Measurements from ENCODE around the gene KIAA1328. TPM values are rescaled to one million over a fixed set of nuclear protein-coding genes. Genes with fewer than 3 reads are reported as not detected.

Gene KIAA1328
- total and polyA plus RNA-seq, 9 of the 15 experiments (the other 6 are each of a cell fraction or from before 2014, with no cell fraction given): 4.0 to 8.6 (median 7.4) TPM

DNA sequence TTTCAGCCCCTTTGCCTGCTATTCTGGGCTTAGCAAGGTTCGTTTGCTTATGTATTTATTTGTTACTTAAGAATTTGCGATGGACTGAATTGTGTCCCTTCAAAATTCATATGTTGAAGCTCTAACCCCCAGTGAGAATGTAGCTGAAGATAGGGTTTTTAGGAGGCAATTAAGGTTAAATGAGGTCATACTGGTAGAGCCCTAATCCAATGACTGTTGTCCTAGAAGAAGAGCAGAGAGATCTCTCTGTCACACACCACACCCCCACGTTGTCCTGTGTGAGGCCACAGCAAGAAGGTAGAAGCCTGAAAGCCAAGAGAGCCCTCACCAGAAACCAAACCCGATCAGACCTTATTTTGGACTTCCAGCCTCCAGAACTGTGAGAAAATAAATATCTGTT lies 66.7 kb downstream of the KIAA1328 start:
- H3K9ac ChIP-seq (ENCODE audit: insufficient read depth in 1 of 2, low read depth in 2 of 2, low read length in 2 of 2): no peak overlapping the region; a peak in 1 of 4 replicates
- H3K9me1 ChIP-seq (ENCODE audit: control insufficient read depth, insufficient read depth, low read length): no peaks in the 10 kb centered on the region
- WGBS (ENCODE audit: insufficient coverage, low coverage, missing lambda C conversion rate): 14% methylated on average over 4 of the region's 4 CpGs
- no peaks in the 10 kb centered on the region for H4K20me1 ChIP-seq (replicated peaks; ENCODE audit: control insufficient read depth, insufficient read depth, low read length)
- no peak overlapping the region; the same call in 2 of the 3 replicates for H3K27ac ChIP-seq (ENCODE audit: extremely low read depth, low read depth, low read length)
- in situ Hi-C loops (cut with MboI): no loop called here
- ChIA-PET CTCF (ENCODE audit: low intra/inter-chr PET ratio) (no interaction called here), POLR2A (interaction anchor here (0.6 to 1.8 kb wide), 4 partner anchors 9 to 1950 kb away, joined by 3 to 6 read pairs (median 3); partner anchors contain the start of genes KIAA1328 and TPGS2)
- peak; percentile 90 for ATAC-seq
- H3K79me2 ChIP-seq (ENCODE audit: control insufficient read depth, insufficient read depth, low read length): no peaks in the 10 kb centered on the region
- no TSS peak for BruUV-seq (replicated peaks)
- FAIRE-seq: peak; percentile 71
- H3K4me2 ChIP-seq (ENCODE audit: insufficient read depth, low read length): no peak overlapping the region; the same call in 1 of the 2 replicates
- peak; percentile 12 to 65 (median 34) for DNase-seq (ENCODE audit: extremely low read depth in 1 of 4, low spot score in 3 of 4)
- no peaks in the 10 kb centered on the region for H3K27me3 ChIP-seq (ENCODE audit: control insufficient read depth in 2 of 2, insufficient read depth in 2 of 2, low read length in 2 of 2)
- H3K9me3 ChIP-seq (replicated peaks; ENCODE audit: control insufficient read depth, insufficient read depth, low read depth, low read length): peaks cover 6% of the 10 kb centered on the region; the same call in 1 of the 2 replicates
- H3K36me3 ChIP-seq (ENCODE audit: control insufficient read depth, insufficient read depth, low read length): no peaks in the 10 kb centered on the region
- no peak overlapping the region for H3K4me3 ChIP-seq
- peaks cover 4 to 13% of the 10 kb centered on the region in 2 experiments; a peak in 4 of 5 replicates for H3K4me1 ChIP-seq (replicated peaks in 1 of 2; ENCODE audit: control insufficient read depth in 2 of 2, insufficient read depth in 2 of 2, low read length in 2 of 2)
- intact Hi-C loops (cut with micrococcal nuclease): loop anchor here (5.0 kb wide), 2 partner anchors 63 to 208 kb away; no protein-coding TSS in a partner anchor
- peak overlapping the region; percentile 37; the same call in 1 of the 2 replicates for H2AFZ ChIP-seq (ENCODE audit: low read depth, low read length)
- TF ChIP-seq, protein P1, sequence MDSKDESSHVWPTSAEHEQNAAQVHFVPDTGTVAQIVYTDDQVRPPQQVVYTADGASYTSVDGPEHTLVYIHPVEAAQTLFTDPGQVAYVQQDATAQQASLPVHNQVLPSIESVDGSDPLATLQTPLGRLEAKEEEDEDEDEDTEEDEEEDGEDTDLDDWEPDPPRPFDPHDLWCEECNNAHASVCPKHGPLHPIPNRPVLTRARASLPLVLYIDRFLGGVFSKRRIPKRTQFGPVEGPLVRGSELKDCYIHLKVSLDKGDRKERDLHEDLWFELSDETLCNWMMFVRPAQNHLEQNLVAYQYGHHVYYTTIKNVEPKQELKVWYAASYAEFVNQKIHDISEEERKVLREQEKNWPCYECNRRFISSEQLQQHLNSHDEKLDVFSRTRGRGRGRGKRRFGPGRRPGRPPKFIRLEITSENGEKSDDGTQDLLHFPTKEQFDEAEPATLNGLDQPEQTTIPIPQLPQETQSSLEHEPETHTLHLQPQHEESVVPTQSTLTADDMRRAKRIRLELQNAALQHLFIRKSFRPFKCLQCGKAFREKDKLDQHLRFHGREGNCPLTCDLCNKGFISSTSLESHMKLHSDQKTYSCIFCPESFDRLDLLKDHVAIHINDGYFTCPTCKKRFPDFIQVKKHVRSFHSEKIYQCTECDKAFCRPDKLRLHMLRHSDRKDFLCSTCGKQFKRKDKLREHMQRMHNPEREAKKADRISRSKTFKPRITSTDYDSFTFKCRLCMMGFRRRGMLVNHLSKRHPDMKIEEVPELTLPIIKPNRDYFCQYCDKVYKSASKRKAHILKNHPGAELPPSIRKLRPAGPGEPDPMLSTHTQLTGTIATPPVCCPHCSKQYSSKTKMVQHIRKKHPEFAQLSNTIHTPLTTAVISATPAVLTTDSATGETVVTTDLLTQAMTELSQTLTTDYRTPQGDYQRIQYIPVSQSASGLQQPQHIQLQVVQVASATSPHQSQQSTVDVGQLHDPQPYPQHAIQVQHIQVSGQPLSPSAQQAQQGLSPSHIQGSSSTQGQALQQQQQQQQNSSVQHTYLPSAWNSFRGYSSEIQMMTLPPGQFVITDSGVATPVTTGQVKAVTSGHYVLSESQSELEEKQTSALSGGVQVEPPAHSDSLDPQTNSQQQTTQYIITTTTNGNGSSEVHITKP (IDR thresholded peaks at IDR 0.05; ENCODE audit: partially characterized antibody): no peak
- TF ChIP-seq ATF7 (IDR thresholded peaks at IDR 0.05) (peak; percentile 74; the same call in 1 of the 2 replicates), GATAD2A (IDR thresholded peaks at IDR 0.05) (0 out of 2 replicates have a peak, but pooled peaks have one; percentile 19), NUFIP1 (IDR thresholded peaks at IDR 0.05; ENCODE audit: partially characterized antibody) (peak; percentile 9), JUND (IDR thresholded peaks at IDR 0.05; ENCODE audit: borderline replicate concordance, low read depth, low read length) (peak; percentile 66; the same call in 1 of the 2 replicates), JUND (tag; IDR thresholded peaks at IDR 0.05; ENCODE audit: borderline replicate concordance, low read depth, low read length) (peak; percentile 78; the same call in 2 of the 3 replicates), PHB2 (IDR thresholded peaks at IDR 0.05; ENCODE audit: low read depth) (no peak), XRCC5 (IDR thresholded peaks at IDR 0.05; ENCODE audit: low read depth, low read length) (no peak), NR2C2 (CRISPR knock-in tag; IDR thresholded peaks at IDR 0.05) (no peak), NR2C2 (tag; IDR thresholded peaks at IDR 0.05) (no peak)
- TF ChIP-seq, protein P2, sequence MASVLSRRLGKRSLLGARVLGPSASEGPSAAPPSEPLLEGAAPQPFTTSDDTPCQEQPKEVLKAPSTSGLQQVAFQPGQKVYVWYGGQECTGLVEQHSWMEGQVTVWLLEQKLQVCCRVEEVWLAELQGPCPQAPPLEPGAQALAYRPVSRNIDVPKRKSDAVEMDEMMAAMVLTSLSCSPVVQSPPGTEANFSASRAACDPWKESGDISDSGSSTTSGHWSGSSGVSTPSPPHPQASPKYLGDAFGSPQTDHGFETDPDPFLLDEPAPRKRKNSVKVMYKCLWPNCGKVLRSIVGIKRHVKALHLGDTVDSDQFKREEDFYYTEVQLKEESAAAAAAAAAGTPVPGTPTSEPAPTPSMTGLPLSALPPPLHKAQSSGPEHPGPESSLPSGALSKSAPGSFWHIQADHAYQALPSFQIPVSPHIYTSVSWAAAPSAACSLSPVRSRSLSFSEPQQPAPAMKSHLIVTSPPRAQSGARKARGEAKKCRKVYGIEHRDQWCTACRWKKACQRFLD (CRISPR knock-in tag; IDR thresholded peaks at IDR 0.05): no peak
- TF ChIP-seq, protein P3, sequence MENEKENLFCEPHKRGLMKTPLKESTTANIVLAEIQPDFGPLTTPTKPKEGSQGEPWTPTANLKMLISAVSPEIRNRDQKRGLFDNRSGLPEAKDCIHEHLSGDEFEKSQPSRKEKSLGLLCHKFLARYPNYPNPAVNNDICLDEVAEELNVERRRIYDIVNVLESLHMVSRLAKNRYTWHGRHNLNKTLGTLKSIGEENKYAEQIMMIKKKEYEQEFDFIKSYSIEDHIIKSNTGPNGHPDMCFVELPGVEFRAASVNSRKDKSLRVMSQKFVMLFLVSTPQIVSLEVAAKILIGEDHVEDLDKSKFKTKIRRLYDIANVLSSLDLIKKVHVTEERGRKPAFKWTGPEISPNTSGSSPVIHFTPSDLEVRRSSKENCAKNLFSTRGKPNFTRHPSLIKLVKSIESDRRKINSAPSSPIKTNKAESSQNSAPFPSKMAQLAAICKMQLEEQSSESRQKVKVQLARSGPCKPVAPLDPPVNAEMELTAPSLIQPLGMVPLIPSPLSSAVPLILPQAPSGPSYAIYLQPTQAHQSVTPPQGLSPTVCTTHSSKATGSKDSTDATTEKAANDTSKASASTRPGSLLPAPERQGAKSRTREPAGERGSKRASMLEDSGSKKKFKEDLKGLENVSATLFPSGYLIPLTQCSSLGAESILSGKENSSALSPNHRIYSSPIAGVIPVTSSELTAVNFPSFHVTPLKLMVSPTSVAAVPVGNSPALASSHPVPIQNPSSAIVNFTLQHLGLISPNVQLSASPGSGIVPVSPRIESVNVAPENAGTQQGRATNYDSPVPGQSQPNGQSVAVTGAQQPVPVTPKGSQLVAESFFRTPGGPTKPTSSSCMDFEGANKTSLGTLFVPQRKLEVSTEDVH (IDR thresholded peaks at IDR 0.05; ENCODE audit: low read depth, partially characterized antibody): no peak
- TF ChIP-seq, protein P4, sequence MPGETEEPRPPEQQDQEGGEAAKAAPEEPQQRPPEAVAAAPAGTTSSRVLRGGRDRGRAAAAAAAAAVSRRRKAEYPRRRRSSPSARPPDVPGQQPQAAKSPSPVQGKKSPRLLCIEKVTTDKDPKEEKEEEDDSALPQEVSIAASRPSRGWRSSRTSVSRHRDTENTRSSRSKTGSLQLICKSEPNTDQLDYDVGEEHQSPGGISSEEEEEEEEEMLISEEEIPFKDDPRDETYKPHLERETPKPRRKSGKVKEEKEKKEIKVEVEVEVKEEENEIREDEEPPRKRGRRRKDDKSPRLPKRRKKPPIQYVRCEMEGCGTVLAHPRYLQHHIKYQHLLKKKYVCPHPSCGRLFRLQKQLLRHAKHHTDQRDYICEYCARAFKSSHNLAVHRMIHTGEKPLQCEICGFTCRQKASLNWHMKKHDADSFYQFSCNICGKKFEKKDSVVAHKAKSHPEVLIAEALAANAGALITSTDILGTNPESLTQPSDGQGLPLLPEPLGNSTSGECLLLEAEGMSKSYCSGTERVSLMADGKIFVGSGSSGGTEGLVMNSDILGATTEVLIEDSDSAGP (CRISPR knock-in tag; IDR thresholded peaks at IDR 0.05): no peak

Measured in K562 (cell line).